Brain microvascular endothelial cell (primary cell): ENCODE measurements around the gene MEGF11.
"Not testable (repeated sequence)": the region's sequence is repeated elsewhere in the genome, so short reads cannot be mapped to it uniquely, and the experiment has no call there.

ENCODE experiments used
- DNase-seq: peaks from one replicate; pipeline ENCODE4 v3.0.0-alpha.2; 2020
- H3K27ac ChIP-seq: fragments of 250-450 bp; sonication (Bioruptor Pico); 2 replicates; pipeline ENCODE4 v1.5.1; 2020; ENCODE audit warnings: mild to moderate bottlenecking, moderate library complexity
- H3K27me3 ChIP-seq: fragments of 250-450 bp; sonication (Bioruptor Pico); replicated peaks from 2 replicates; pipeline ENCODE4 v1.5.1; 2020; ENCODE audit warnings: mild to moderate bottlenecking
- H3K36me3 ChIP-seq: fragments of 250-450 bp; sonication (Bioruptor Pico); replicated peaks from 2 replicates; pipeline ENCODE4 v1.5.1; 2020; ENCODE audit warnings: mild to moderate bottlenecking
- H3K4me3 ChIP-seq: 2 replicates; pipeline ENCODE4 v1.5.1; 2011; ENCODE audit warnings: low read depth, mild to moderate bottlenecking, control low read depth, low read length, moderate library complexity
- in situ Hi-C: cut with HindIII; loops from 2 replicates; pipeline ENCODE4 v1.10.0; 2017; ENCODE audit warnings: low sequenced_read_pairs, low pct_ligation_motif_present
- TF ChIP-seq, protein P1 (sequence below): IDR thresholded peaks from 2 replicates; pipeline ENCODE4 v1.5.1; 2011; ENCODE audit warnings: low read depth, mild to moderate bottlenecking, moderate library complexity, low read length, control low read depth, inconsistent platforms; ENCODE audit errors: missing control alignments

MEGF11 gene

DNA sequence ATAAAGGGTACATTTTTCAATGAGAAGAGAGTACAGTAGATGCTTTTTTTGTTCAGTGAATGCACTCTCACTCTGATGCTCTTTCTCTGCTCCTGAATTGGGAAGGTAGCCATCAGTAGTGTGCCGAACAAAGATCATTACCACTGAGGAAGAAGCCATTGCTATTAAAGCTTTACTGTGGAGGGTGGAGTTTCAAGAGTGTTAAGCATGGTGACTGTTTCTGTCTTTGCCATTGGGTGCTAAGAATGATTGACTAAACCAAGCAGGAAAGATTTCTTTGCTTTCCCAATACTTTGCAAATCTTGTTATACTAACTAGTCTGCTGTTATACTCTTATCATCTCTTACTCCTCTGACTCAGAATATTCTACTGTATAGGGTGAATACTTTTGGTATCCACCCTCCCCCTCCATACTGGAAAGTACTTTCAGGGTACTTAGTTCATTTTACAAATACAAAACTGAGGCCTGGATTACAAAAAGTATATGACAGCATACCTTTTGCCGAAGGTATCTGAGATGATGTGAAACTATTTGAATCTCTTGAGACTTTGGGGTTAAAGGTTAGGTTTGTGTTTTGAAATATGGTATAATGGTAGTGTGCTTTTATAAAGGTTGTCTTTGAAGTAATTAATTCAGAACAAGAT is 382.5 kb downstream of the MEGF11 start:
- TF ChIP-seq, protein P1, sequence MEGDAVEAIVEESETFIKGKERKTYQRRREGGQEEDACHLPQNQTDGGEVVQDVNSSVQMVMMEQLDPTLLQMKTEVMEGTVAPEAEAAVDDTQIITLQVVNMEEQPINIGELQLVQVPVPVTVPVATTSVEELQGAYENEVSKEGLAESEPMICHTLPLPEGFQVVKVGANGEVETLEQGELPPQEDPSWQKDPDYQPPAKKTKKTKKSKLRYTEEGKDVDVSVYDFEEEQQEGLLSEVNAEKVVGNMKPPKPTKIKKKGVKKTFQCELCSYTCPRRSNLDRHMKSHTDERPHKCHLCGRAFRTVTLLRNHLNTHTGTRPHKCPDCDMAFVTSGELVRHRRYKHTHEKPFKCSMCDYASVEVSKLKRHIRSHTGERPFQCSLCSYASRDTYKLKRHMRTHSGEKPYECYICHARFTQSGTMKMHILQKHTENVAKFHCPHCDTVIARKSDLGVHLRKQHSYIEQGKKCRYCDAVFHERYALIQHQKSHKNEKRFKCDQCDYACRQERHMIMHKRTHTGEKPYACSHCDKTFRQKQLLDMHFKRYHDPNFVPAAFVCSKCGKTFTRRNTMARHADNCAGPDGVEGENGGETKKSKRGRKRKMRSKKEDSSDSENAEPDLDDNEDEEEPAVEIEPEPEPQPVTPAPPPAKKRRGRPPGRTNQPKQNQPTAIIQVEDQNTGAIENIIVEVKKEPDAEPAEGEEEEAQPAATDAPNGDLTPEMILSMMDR = no peak
- no peaks in the 10 kb centered on the region for H3K27me3 ChIP-seq
- in situ Hi-C loops = loop anchor here (25.0 kb wide), 1 partner anchor 234 kb away; no protein-coding TSS in a partner anchor
- H3K36me3 ChIP-seq = peaks cover 4% of the 10 kb centered on the region
- DNase-seq = peak; percentile 52
- peak overlapping the region; percentile 80 for H3K27ac ChIP-seq
- H3K4me3 ChIP-seq = peak overlapping the region; percentile 97

DNA sequence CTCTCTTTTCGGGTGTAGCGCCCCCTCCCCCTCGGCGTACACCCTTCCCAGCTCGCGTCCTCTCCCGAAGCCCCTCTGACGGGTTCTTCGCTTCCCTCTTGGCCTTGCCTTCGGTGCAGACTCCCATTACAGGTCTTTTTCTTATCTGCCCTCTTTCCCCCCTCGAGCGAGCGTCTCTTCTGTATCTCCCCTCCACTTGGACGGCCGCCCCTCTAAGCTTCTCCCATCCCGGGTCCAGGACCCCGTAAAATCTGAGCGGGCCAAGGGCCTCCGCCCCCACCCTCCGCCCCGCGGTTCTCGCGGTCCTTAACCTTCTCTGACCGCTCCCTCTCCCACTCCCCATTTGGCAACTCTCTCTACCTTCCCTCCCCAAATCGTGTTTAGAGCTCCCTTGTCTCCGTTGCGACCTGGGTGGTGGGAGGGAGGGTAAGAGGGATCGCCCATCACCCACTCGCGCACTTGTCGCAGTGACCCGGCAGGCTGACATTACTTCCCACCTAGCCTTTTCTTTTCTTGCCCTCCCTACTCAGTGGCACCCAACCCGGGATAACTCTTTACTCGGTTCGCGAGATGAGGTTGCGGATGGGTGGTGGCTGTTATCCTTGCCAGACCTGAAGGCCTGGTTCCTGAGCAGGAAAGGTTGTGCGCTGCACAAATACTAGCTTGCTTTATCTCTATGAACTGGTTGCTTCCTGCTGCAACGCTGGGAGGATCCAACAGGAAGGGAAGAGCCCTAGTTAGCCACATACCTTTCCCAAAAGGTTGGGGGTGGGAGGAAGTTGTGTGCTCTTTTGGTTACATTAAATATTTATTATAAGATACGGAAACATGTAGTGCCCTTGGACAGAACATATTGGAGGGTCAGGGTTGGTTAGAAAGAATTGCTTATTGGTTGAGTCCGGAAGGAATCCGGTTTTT is 383.3 kb downstream of the MEGF11 start:
- Histone ChIP-seq H3K27me3 (no peaks in the 10 kb centered on the region), H3K4me3 (peak overlapping the region; percentile 97), H3K36me3 (peaks cover 4% of the 10 kb centered on the region), H3K27ac (peak overlapping the region; percentile 80)
- peak; percentile 28 for DNase-seq
- in situ Hi-C loops = loop anchor here (25.0 kb wide), 1 partner anchor 233 kb away; no protein-coding TSS in a partner anchor
- TF ChIP-seq, protein P1 = no peak

DNA sequence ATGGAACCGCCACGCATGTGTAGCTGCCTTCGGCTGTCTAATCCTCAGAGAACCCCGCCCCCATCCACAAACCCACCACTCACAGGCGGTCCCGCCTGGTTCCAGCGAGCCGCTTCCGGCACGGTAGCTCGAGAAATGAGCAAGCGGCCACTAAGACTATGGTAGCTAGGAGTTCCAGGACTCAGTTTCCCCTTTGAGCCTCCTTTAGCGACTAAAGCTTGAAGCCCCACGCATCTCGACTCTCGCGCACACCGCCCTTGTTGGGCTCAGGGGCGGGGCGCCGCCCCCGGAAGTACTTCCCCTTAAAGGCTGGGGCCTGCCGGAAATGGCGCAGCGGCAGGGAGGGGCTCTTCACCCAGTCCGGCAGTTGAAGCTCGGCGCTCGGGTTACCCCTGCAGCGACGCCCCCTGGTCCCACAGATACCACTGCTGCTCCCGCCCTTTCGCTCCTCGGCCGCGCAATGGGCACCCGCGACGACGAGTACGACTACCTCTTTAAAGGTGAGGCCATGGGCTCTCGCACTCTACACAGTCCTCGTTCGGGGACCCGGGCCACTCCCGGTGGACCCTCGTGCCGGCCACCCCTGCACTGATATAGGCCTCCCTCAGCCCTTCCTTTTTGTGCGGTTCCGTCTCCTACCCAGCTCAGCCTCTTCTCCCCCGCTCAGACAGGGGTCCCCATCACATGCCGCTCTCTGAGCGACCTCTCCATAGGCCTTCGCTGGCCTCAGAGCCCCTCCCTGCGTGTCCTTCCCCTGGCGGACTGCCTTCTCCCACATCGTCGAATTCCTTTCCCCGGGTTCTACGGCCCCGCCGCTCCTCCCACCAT is 384.2 kb downstream of the MEGF11 start, which contains the start of gene RAB11A:
TSS of gene RAB11A (plus strand) at position 366 of the 828 bp plus-strand sequence. CDS start at position 461, 95 bp downstream.
- H3K36me3 ChIP-seq = no peaks in the 10 kb centered on the region
- peak within 1 kb of the TSS; percentile 97 for H3K4me3 ChIP-seq
- no peaks in the 10 kb centered on the region for H3K27me3 ChIP-seq
- peak within 1 kb of the TSS; percentile 80 for H3K27ac ChIP-seq
- TF ChIP-seq, protein P1 = peak; percentile 45
- DNase-seq = peak; percentile 91
- in situ Hi-C loops = loop anchor here (25.0 kb wide), 1 partner anchor 232 kb away; no protein-coding TSS in a partner anchor

DNA sequence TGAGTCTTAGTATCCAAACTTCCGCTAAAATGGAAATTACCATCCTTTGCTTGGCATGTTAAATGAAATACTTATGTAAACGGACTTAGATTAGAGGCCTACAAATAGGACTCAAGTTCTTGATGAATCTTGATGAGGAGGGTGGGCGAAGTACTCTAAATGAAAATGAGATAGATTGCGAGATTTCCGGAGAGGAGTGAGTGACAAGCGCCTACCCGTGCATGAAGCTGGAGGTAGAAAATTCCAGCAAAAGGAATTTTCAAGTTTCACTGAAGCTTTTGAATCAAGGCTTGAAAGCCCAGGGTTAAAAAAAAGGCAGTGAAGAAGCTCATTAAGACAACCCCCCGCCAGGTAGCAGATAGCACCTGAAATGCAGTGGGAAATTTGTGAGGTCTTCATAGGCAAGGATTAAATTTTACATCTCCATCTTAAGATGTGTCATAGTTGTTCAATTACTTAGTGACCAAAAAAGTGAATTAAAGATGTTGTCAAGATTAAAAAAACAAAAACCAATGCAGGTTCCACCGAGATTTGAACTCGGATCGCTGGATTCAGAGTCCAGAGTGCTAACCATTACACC is 384.9 kb downstream of the MEGF11 start:
- peak overlapping the region; percentile 97 for H3K4me3 ChIP-seq
- TF ChIP-seq, protein P1 = no peak
- peak overlapping the region; percentile 80 for H3K27ac ChIP-seq
- no peaks in the 10 kb centered on the region for H3K27me3 ChIP-seq
- in situ Hi-C loops = loop anchor here (25.0 kb wide), 1 partner anchor 231 kb away; no protein-coding TSS in a partner anchor
- H3K36me3 ChIP-seq = no peaks in the 10 kb centered on the region
- DNase-seq = peak; percentile 60

DNA sequence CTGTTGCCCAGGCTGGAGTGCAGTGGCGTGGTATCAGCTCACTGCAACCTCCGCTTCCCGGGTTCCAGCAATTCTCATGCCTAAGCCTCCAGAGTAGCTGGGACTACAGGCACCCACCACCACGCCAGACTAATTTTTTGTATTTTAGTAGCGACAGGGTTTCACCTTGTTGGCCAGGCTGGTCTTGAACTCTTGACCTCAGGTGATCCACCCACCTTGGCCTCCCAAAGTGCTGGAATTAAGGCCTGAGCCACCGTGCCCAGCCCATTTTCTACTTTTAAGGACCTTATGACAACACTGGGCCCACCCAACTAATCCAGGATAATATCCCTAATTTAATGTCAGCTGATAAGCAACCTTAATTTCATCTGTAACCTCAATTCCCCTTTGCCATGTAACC is 385.6 kb downstream of the MEGF11 start:
- not testable (repeated sequence) for H3K27me3 ChIP-seq, H3K4me3 ChIP-seq, DNase-seq, H3K27ac ChIP-seq, H3K36me3 ChIP-seq
- in situ Hi-C loops = loop anchor here (25.0 kb wide), 1 partner anchor 231 kb away; no protein-coding TSS in a partner anchor
